ENCODE data around the gene CHRM1. TPM values are rescaled to one million over a fixed set of nuclear protein-coding genes. Genes with fewer than 3 reads are reported as not detected.

Gene CHRM1
- total RNA-seq, 1 donor from 2014 or later, result not detected

GRCh38 chr11:62880231-62880802 lies 40.8 kb downstream of the CHRM1 start:
- Histone ChIP-seq H3K27me3 (ENCODE audit: control insufficient read depth, insufficient read depth, low read length) (no peaks in the 10 kb centered on the region), H3K36me3 (ENCODE audit: control insufficient read depth, insufficient read depth, low read length) (peaks cover 6% of the 10 kb centered on the region), H3K4me3 (ENCODE audit: low read depth, low read length) (peak overlapping the region; percentile 100)
- no peak for TF ChIP-seq CTCF (IDR thresholded peaks at IDR 0.05; ENCODE audit: insufficient read depth, low read length, poor library complexity, severe bottlenecking)
- peak; percentile 38 for DNase-seq (ENCODE audit: low read depth)

- DNase-seq (ENCODE audit: low read depth), result no peak
- no peak for TF ChIP-seq CTCF (IDR thresholded peaks at IDR 0.05; ENCODE audit: insufficient read depth, low read length, poor library complexity, severe bottlenecking)
- no peaks in the 10 kb centered on the region for H3K27me3 ChIP-seq (ENCODE audit: control insufficient read depth, insufficient read depth, low read length)
- H3K4me3 ChIP-seq (ENCODE audit: low read depth, low read length), result no peak overlapping the region
- H3K36me3 ChIP-seq (ENCODE audit: control insufficient read depth, insufficient read depth, low read length), result peaks cover 4% of the 10 kb centered on the region
Observed at GRCh38 chr11:62879235-62879978, 41.8 kb downstream of the CHRM1 start.

- Histone ChIP-seq H3K27me3 (ENCODE audit: control insufficient read depth, insufficient read depth, low read length) (no peaks in the 10 kb centered on the region), H3K36me3 (ENCODE audit: control insufficient read depth, insufficient read depth, low read length) (no peaks in the 10 kb centered on the region), H3K4me3 (ENCODE audit: low read depth, low read length) (no peak overlapping the region)
- no peak for DNase-seq (ENCODE audit: low read depth)
- TF ChIP-seq CTCF (IDR thresholded peaks at IDR 0.05; ENCODE audit: insufficient read depth, low read length, poor library complexity, severe bottlenecking), result no peak
Observed at GRCh38 chr11:62876712-62877111, 44.5 kb downstream of the CHRM1 start.

- no peak for TF ChIP-seq CTCF (IDR thresholded peaks at IDR 0.05; ENCODE audit: insufficient read depth, low read length, poor library complexity, severe bottlenecking)
- Histone ChIP-seq H3K27me3 (ENCODE audit: control insufficient read depth, insufficient read depth, low read length) (no peaks in the 10 kb centered on the region), H3K4me3 (ENCODE audit: low read depth, low read length) (no peak overlapping the region), H3K36me3 (ENCODE audit: control insufficient read depth, insufficient read depth, low read length) (no peaks in the 10 kb centered on the region)
- DNase-seq (ENCODE audit: low read depth), result no peak
Observed at GRCh38 chr11:62875698-62876478, 45.3 kb downstream of the CHRM1 start.

- no peak for TF ChIP-seq CTCF (IDR thresholded peaks at IDR 0.05; ENCODE audit: insufficient read depth, low read length, poor library complexity, severe bottlenecking)
Observed at GRCh38 chr11:62874851-62875250, 46.3 kb downstream of the CHRM1 start.

More at GRCh38 chr11:62874851-62875250, 46.3 kb downstream of the CHRM1 start:
- DNase-seq (ENCODE audit: low read depth), result no peak
- no peak overlapping the region for H3K4me3 ChIP-seq (ENCODE audit: low read depth, low read length)
- no peaks in the 10 kb centered on the region for H3K36me3 ChIP-seq (ENCODE audit: control insufficient read depth, insufficient read depth, low read length)
- no peaks in the 10 kb centered on the region for H3K27me3 ChIP-seq (ENCODE audit: control insufficient read depth, insufficient read depth, low read length)
